ENCODE measurements around the gene PATZ1.

PATZ1 gene

DNA sequence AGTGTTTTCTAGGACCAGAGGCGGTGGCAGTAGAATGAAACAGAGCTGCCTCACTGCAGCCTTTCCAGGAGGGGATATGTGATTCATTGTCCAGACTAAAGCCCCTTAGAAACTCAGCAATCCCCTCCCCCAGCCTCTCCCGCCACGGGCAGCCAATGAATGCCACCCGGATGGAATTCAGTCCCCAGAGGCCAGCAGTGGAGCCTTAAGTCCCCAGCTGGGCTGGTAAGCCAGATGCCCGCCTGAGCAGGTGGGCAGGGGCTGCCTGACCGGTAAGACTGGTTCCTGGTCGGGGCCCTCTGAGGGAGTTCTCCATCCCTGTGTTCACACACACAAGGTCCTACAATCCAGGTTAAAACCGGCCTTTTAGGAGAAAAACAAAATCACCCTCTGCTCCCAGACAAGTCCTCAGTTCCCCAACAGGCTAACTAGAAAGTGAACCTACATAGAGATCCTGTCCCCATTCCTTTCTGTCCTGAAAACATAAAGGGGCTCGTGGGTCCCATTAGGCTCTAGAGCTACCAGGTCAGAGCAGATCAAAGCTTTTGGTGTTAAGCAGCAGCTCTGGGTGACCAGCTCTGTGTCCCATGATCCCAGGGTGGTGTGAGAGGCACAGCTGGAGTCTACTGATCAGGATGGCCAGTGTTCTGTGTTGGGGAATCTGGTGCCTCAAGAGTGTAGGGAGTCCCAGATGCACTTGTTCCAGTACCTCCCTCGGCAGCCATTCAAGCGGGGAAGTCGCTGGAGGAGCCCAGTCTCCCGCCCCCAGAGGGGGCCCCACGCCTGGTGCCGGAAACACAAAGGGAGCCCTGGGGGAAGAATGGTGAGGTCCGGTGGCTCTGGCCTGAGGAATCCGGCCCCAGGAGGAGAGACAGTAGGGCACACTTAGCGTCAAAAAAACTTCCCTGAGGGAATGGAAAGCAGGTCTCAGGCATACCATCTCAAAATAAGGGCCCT is 2.6 kb downstream of the PATZ1 start:
- H3K9me3 ChIP-seq (ENCODE audit: control insufficient read depth, low read length) = no peaks in the 10 kb centered on the region
- 8 to 11% methylated on average over 11 to 15 of the region's 18 CpGs for WGBS, 2 experiments (ENCODE audit: insufficient coverage in 2 of 2)
- peak overlapping the region; percentile 73 for H3K4me3 ChIP-seq (ENCODE audit: extremely low read depth, insufficient read depth, low read length, poor library complexity, severe bottlenecking)
- peak overlapping the region; percentile 77 for H3K27ac ChIP-seq (ENCODE audit: low read depth, low read length, severe bottlenecking)
- H3K4me1 ChIP-seq (ENCODE audit: control insufficient read depth, insufficient read depth, low read length, poor library complexity, severe bottlenecking) = peaks cover 32% of the 10 kb centered on the region
- peaks cover 55% of the 10 kb centered on the region for H3K36me3 ChIP-seq (ENCODE audit: control insufficient read depth, insufficient read depth, low read length)

DNA sequence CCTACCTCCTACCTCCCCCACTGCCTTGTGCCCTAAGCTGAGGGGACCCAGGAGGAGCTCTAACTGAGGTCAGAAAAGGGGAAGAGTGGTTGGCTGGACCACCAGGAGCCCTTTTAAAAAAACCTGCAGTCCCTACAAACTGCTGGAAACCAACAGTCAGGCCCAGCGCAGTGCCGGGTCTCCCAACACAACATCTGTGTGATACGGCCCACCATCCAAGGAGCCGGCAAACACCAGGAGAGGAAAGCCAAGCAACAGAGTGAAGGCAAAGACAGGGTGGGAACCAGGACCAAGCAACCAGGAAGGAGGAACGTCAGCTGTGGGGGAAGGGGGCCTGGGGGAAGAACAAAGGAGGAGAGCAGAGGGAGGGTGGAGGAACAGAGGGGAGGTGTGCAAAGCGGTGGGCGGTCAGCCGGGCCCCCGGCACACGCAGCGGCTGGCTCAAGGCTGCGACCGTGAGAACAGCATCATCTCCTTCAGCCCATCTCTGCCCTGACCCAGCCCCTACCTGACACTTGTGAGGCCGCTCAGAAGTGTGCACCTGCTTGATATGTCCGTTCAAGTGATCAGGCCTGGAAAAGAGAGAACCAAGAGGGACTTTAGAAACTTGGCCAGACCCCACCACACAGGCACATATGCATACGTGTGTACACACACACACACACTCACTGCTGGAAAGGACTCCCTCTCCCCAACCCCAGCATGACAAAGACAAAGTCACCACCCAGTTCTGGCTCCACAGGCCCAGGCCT is 3.6 kb downstream of the PATZ1 start:
- peaks cover 64% of the 10 kb centered on the region for H3K36me3 ChIP-seq (ENCODE audit: control insufficient read depth, insufficient read depth, low read length)
- no peaks in the 10 kb centered on the region for H3K9me3 ChIP-seq (ENCODE audit: control insufficient read depth, low read length)
- 63 to 66% methylated on average over 10 to 13 of the region's 16 CpGs for WGBS, 2 experiments (ENCODE audit: insufficient coverage in 2 of 2)
- peaks cover 32% of the 10 kb centered on the region for H3K4me1 ChIP-seq (ENCODE audit: control insufficient read depth, insufficient read depth, low read length, poor library complexity, severe bottlenecking)
- peak overlapping the region; percentile 77 for H3K27ac ChIP-seq (ENCODE audit: low read depth, low read length, severe bottlenecking)
- peak overlapping the region; percentile 73 for H3K4me3 ChIP-seq (ENCODE audit: extremely low read depth, insufficient read depth, low read length, poor library complexity, severe bottlenecking)

DNA sequence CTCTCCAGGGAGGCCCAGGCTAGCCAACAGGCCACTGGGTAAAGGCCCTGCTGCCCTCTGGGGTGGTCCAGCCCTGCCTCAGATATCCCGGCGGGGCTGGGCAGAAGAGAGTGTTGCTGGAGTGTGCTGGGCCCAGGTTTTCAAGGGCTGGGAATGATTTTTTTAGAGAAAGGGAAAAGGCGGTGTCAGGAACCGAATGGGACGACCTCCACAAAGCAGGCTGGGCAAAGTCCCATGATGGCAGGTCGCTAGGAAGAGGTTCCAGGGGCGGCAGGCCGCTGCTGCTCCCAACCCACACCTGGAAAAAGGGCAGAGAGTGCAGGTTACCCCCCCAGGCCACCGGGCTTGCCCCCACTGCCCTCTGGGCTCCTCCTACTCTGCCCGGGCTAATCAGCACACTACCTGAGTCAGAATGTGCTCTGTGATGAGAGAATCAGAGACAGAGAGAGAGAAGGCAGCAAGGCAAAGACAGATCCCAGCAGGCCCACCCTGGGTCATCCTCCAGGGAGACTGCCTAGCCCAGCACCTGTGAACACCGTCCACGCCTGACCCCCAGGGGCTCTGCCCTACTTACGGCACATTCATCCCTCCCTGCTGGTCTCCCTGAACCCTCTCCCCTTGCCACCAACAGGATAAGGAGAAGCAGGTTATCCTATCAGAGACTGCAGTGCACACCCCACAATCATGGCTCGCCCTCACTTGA is 4.6 kb downstream of the PATZ1 start:
- H3K36me3 ChIP-seq (ENCODE audit: control insufficient read depth, insufficient read depth, low read length) = peaks cover 75% of the 10 kb centered on the region
- H3K4me3 ChIP-seq (ENCODE audit: extremely low read depth, insufficient read depth, low read length, poor library complexity, severe bottlenecking) = no peak overlapping the region
- no peak overlapping the region for H3K27ac ChIP-seq (ENCODE audit: low read depth, low read length, severe bottlenecking)
- H3K9me3 ChIP-seq (ENCODE audit: control insufficient read depth, low read length) = no peaks in the 10 kb centered on the region
- peaks cover 32% of the 10 kb centered on the region for H3K4me1 ChIP-seq (ENCODE audit: control insufficient read depth, insufficient read depth, low read length, poor library complexity, severe bottlenecking)
- 94 to 95% methylated on average over 7 to 11 of the region's 14 CpGs for WGBS, 2 experiments (ENCODE audit: insufficient coverage in 2 of 2)

DNA sequence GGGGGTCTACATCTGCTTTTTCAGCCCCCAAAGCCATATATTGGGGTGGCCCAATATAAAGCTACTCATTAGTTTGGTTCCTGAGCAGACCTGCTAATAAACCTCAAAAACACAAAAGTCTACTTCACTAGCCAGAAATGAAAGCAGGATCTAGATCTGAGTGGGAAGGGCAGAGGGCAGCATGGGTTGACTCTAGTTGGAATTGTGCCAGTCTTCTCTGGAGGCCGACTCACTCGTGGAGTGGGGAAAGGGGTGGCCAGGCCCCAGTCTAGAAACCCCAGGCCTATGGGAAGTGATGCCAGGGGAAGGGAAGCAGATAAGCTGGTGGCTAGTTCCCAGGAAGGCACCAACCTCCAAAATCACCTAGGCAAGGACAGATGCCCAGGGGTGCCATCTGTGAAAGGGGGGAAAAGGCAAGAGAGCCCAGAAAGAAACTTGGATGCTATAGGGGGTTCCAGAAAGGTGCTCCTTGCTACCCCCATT is 5.3 kb downstream of the PATZ1 start:
- H3K4me3 ChIP-seq (ENCODE audit: extremely low read depth, insufficient read depth, low read length, poor library complexity, severe bottlenecking) = no peak overlapping the region
- H3K27ac ChIP-seq (ENCODE audit: low read depth, low read length, severe bottlenecking) = no peak overlapping the region
- 100% methylated on average over 2 of the region's 2 CpGs for WGBS, 2 experiments (ENCODE audit: insufficient coverage in 2 of 2)
- H3K4me1 ChIP-seq (ENCODE audit: control insufficient read depth, insufficient read depth, low read length, poor library complexity, severe bottlenecking) = peaks cover 32% of the 10 kb centered on the region
- peaks cover 82% of the 10 kb centered on the region for H3K36me3 ChIP-seq (ENCODE audit: control insufficient read depth, insufficient read depth, low read length)
- no peaks in the 10 kb centered on the region for H3K9me3 ChIP-seq (ENCODE audit: control insufficient read depth, low read length)

DNA sequence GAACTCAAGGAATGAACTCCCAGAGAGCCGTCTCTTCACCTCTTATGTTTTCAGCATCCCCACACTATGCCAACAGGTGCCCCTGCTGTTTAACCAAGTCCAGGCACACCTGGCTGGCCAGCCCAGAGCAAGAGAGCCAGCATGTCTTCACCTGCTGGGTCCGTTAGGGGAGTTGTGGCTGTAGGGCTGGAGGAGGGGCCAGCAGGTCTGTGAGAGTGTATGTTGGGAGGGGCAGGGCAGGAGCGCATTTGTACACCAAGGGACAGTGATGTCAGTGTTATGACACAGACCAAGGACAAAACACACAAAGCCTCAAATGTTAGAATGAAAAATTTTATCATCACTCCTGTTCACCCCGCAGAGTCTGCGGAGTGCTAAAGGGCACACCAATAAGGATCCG is 5.8 kb downstream of the PATZ1 start:
- H3K27ac ChIP-seq (ENCODE audit: low read depth, low read length, severe bottlenecking) = no peak overlapping the region
- H3K36me3 ChIP-seq (ENCODE audit: control insufficient read depth, insufficient read depth, low read length) = peaks cover 86% of the 10 kb centered on the region
- no peaks in the 10 kb centered on the region for H3K9me3 ChIP-seq (ENCODE audit: control insufficient read depth, low read length)
- peaks cover 32% of the 10 kb centered on the region for H3K4me1 ChIP-seq (ENCODE audit: control insufficient read depth, insufficient read depth, low read length, poor library complexity, severe bottlenecking)
- WGBS, 2 experiments (ENCODE audit: insufficient coverage in 2 of 2) = 92 to 97% methylated on average over 3 to 5 of the region's 6 CpGs
- no peak overlapping the region for H3K4me3 ChIP-seq (ENCODE audit: extremely low read depth, insufficient read depth, low read length, poor library complexity, severe bottlenecking)

DNA sequence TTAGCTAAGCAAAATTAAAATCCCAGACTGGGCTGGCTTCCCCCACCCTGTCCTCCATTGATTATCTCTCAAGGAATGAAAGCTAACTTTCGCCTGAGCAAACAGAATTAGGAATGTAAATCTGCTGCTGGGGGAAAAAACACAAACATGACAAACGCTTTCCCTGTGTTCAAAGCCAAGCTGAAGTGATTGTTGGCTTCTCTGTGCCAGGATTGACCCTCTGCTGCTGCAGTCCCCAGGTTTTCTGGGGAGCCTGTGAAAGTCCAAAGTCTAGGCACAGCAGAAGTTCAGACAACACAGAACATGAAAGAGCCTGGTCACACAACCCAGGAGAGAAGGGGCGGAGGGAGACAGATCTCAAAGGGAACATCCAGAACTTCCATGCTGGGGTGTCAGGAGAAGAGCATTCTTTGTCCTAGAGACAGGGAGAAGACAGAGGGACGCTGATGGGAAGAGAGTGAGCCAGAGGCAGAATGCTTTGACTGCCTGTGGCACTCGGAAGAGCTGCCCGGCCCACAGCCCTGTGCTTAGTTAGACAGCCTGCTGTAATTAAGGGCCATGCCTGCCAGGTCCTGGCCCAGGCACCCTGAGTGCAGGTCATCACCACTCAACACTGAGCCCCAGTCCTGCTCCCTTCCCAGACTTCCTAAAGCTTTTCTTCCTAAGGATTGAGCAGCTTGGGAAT is 6.9 kb downstream of the PATZ1 start:
- H3K36me3 ChIP-seq (ENCODE audit: control insufficient read depth, insufficient read depth, low read length) = peaks cover 88% of the 10 kb centered on the region
- H3K27ac ChIP-seq (ENCODE audit: low read depth, low read length, severe bottlenecking) = no peak overlapping the region
- 82 to 88% methylated on average over 5 to 6 of the region's 6 CpGs for WGBS, 2 experiments (ENCODE audit: insufficient coverage in 2 of 2)
- no peaks in the 10 kb centered on the region for H3K9me3 ChIP-seq (ENCODE audit: control insufficient read depth, low read length)
- peaks cover 25% of the 10 kb centered on the region for H3K4me1 ChIP-seq (ENCODE audit: control insufficient read depth, insufficient read depth, low read length, poor library complexity, severe bottlenecking)
- no peak overlapping the region for H3K4me3 ChIP-seq (ENCODE audit: extremely low read depth, insufficient read depth, low read length, poor library complexity, severe bottlenecking)

DNA sequence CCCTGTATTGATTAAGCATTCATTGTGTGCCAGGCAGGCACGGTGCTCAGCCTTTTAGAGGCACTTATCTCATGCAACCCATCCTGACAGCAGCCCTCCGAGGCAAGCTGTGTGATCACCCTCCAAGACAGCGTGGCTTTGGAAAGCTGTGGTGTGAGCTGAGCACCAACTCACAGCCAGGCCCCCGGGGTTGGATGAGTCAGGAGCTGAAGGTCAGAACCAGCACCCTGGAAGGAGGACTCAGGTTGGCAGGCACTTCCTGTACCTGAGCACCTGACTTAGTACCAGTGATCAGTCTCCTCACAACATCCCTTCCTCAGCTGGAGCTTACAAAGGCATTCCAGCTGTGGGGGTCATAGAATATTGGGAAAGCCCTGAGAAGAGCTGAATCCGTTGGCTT is 9.0 kb downstream of the PATZ1 start:
- Histone ChIP-seq H3K4me1 (ENCODE audit: control insufficient read depth, insufficient read depth, low read length, poor library complexity, severe bottlenecking) (peaks cover 7% of the 10 kb centered on the region), H3K4me3 (ENCODE audit: extremely low read depth, insufficient read depth, low read length, poor library complexity, severe bottlenecking) (no peak overlapping the region), H3K9me3 (ENCODE audit: control insufficient read depth, low read length) (no peaks in the 10 kb centered on the region), H3K36me3 (ENCODE audit: control insufficient read depth, insufficient read depth, low read length) (peaks cover 97% of the 10 kb centered on the region), H3K27ac (ENCODE audit: low read depth, low read length, severe bottlenecking) (no peak overlapping the region)
- WGBS, 2 experiments (ENCODE audit: insufficient coverage in 2 of 2) = 96 to 100% methylated on average over 4 of the region's 5 CpGs

DNA sequence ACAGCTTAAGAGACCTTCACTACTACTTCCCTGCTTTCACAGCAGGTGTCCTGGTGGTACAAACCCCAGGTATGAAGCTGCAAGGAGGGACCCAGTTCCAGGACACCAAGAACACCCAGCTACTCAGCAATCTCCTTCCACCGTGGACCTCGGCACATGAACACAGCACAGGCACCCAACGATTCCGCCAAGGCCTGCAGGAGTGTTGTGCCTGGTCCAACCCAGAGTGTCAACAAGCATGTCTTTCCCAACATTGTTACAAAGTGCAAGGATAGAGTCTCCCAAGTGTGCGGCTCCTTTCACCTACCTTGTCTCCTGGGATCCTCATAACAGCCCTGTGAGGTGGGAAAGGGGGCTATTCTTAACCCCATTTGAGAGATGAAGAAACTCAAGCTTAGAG is 11.8 kb downstream of the PATZ1 start:
- H3K36me3 ChIP-seq (ENCODE audit: control insufficient read depth, insufficient read depth, low read length) = peaks cover 96% of the 10 kb centered on the region
- 90 to 97% methylated on average over 4 of the region's 5 CpGs for WGBS, 2 experiments (ENCODE audit: insufficient coverage in 2 of 2)
- H3K9me3 ChIP-seq (ENCODE audit: control insufficient read depth, low read length) = no peaks in the 10 kb centered on the region
- H3K4me3 ChIP-seq (ENCODE audit: extremely low read depth, insufficient read depth, low read length, poor library complexity, severe bottlenecking) = no peak overlapping the region
- peaks cover 2% of the 10 kb centered on the region for H3K4me1 ChIP-seq (ENCODE audit: control insufficient read depth, insufficient read depth, low read length, poor library complexity, severe bottlenecking)
- no peak overlapping the region for H3K27ac ChIP-seq (ENCODE audit: low read depth, low read length, severe bottlenecking)

DNA sequence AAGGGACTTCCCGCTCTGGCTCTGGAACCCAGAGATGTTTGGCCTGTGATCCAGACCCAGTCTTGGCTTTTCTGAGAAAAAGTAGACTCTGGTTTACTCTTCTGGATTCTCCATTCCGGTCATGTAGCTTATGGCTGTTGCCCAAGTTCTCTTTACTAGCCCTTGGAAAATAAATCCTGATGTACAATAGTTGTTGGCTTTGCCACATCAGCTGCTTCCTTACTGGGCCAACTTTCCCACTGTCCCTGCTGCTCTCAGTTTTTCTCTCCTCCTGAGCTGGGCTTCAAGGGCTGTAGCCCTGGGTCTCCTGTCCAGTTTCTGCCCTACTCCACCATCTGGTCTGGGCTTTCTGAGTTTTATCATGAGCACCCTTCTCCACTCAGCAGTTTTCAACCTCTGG is 12.5 kb downstream of the PATZ1 start:
- H3K4me3 ChIP-seq (ENCODE audit: extremely low read depth, insufficient read depth, low read length, poor library complexity, severe bottlenecking) = no peak overlapping the region
- peaks cover 97% of the 10 kb centered on the region for H3K36me3 ChIP-seq (ENCODE audit: control insufficient read depth, insufficient read depth, low read length)
- WGBS, 2 experiments (ENCODE audit: insufficient coverage in 2 of 2) = 100% methylated on average over 1 to 2 of the region's 2 CpGs
- H3K27ac ChIP-seq (ENCODE audit: low read depth, low read length, severe bottlenecking) = no peak overlapping the region
- H3K9me3 ChIP-seq (ENCODE audit: control insufficient read depth, low read length) = no peaks in the 10 kb centered on the region
- H3K4me1 ChIP-seq (ENCODE audit: control insufficient read depth, insufficient read depth, low read length, poor library complexity, severe bottlenecking) = peaks cover 7% of the 10 kb centered on the region

DNA sequence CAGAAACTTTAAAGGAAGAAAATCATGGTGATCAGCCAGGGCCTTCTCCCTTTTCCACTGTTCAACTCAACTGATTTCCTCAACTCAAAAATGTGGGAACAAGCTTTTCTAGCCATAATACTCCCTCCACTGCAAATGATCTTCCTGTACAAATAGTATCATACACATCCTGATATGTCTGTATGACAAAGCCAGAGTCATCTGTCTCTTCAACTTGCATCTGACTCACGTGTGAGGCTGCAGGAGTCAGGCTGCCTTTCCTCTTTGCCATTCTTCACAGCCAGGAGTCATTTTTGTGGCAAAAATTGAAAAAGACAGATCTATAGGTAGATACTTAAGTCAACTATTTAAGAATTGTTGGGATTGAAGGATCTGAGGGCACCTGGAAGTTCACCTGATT is 13.3 kb downstream of the PATZ1 start:
- Histone ChIP-seq H3K27ac (ENCODE audit: low read depth, low read length, severe bottlenecking) (no peak overlapping the region), H3K36me3 (ENCODE audit: control insufficient read depth, insufficient read depth, low read length) (peaks cover 92% of the 10 kb centered on the region), H3K4me1 (ENCODE audit: control insufficient read depth, insufficient read depth, low read length, poor library complexity, severe bottlenecking) (peaks cover 11% of the 10 kb centered on the region), H3K4me3 (ENCODE audit: extremely low read depth, insufficient read depth, low read length, poor library complexity, severe bottlenecking) (no peak overlapping the region), H3K9me3 (ENCODE audit: control insufficient read depth, low read length) (no peaks in the 10 kb centered on the region)
- WGBS, 2 experiments (ENCODE audit: insufficient coverage in 2 of 2) = 100% methylated on average over 1 of the region's 1 CpG; no CpG with 5 or more reads in 1 of the 2 experiments

Measured in mesodermal cell (in vitro differentiated cells).